ENCODE results near the gene BCR. TPM values are rescaled to one million over a fixed set of nuclear protein-coding genes. Genes with fewer than 3 reads are reported as not detected.
"Not testable (repeated sequence)": the region's sequence is repeated elsewhere in the genome, so short reads cannot be mapped to it uniquely, and the experiment has no call there.

The BCR gene
- total RNA-seq = 100 to 1,000 TPM; 113 to 120 TPM
- polyA plus RNA-seq = 10 to 100 TPM in 1 of 2 donors, 1 to 10 TPM in 1; 5.3 to 30.1 TPM
- long read RNA-seq, donor 1, full-length matches to known transcripts = 37 of 244 reads
- long read RNA-seq, donor 1, partial matches to known transcripts = 106 of 244 reads
- long read RNA-seq, donor 1, other reads (novel, unspliced or antisense) = 101 of 244 reads
- long read RNA-seq, donor 2, full-length matches to known transcripts = 29 of 107 reads
- long read RNA-seq, donor 2, partial matches to known transcripts = 42 of 107 reads
- long read RNA-seq, donor 2, other reads (novel, unspliced or antisense) = 36 of 107 reads

GRCh38 chr22:23180301-23180892, at the start of gene BCR:
TSS of gene BCR (plus strand) at chr22:23180509. CDS start at chr22:23180961, 452 bp downstream.
- DNase-seq (peak; percentile 81 to 92), ATAC-seq (ENCODE audit: low FRiP score) (peak; percentile 91)
- peak within 1 kb of the TSS; percentile 61 to 68 for H3K4me3 ChIP-seq (ENCODE audit: low read length in 2 of 2)
- no peaks in the 10 kb centered on the region for H3K27me3 ChIP-seq (ENCODE audit: control insufficient read depth in 1 of 2, insufficient read depth in 2 of 2, low read length in 1 of 2)
- no peaks in the 10 kb centered on the region for H3K9me3 ChIP-seq (ENCODE audit: control insufficient read depth, low read length)
- WGBS, 2 donors = 1% methylated on average over 32 to 88 of the region's 88 CpGs
- no peaks in the 10 kb centered on the region for H3K4me1 ChIP-seq (ENCODE audit: control insufficient read depth in 1 of 2, insufficient read depth in 2 of 2, low read length in 2 of 2)
- no peaks in the 10 kb centered on the region for H3K36me3 ChIP-seq (ENCODE audit: control insufficient read depth in 1 of 2, insufficient read depth in 2 of 2, low read length in 1 of 2)
- intact Hi-C loops (cut with DNase I) = loop anchor here in 1 of 2 donors (5.0 kb wide), 1 partner anchor 37 kb away; no protein-coding TSS in a partner anchor
- peak within 1 kb of the TSS; percentile 11 to 46 for H3K27ac ChIP-seq (ENCODE audit: low read depth in 1 of 2, low read length in 2 of 2)

GRCh38 chr22:23130697-23131096, 49.6 kb upstream of the BCR start:
- no peaks in the 10 kb centered on the region for H3K9me3 ChIP-seq (ENCODE audit: control insufficient read depth, low read length)
- H3K4me3 ChIP-seq (ENCODE audit: low read length in 2 of 2) = no peak overlapping the region
- no peaks in the 10 kb centered on the region for H3K4me1 ChIP-seq (ENCODE audit: control insufficient read depth in 1 of 2, insufficient read depth in 2 of 2, low read length in 2 of 2)
- no peaks in the 10 kb centered on the region for H3K36me3 ChIP-seq (ENCODE audit: control insufficient read depth in 1 of 2, insufficient read depth in 2 of 2, low read length in 1 of 2)
- no peak for DNase-seq
- no peak for ATAC-seq (ENCODE audit: low FRiP score)
- no peaks in the 10 kb centered on the region for H3K27me3 ChIP-seq (ENCODE audit: control insufficient read depth in 1 of 2, insufficient read depth in 2 of 2, low read length in 1 of 2)
- H3K27ac ChIP-seq (ENCODE audit: low read depth in 1 of 2, low read length in 2 of 2) = no peak overlapping the region
- 59 to 67% methylated on average over 3 of the region's 3 CpGs for WGBS, 2 donors
- intact Hi-C loops (cut with DNase I) = no loop called here

GRCh38 chr22:23131931-23132330, 48.4 kb upstream of the BCR start:
- Histone ChIP-seq H3K4me3 (ENCODE audit: low read length in 2 of 2) (no peak overlapping the region), H3K27ac (ENCODE audit: low read depth in 1 of 2, low read length in 2 of 2) (no peak overlapping the region), H3K27me3 (ENCODE audit: control insufficient read depth in 1 of 2, insufficient read depth in 2 of 2, low read length in 1 of 2) (no peaks in the 10 kb centered on the region), H3K36me3 (ENCODE audit: control insufficient read depth in 1 of 2, insufficient read depth in 2 of 2, low read length in 1 of 2) (no peaks in the 10 kb centered on the region), H3K9me3 (ENCODE audit: control insufficient read depth, low read length) (no peaks in the 10 kb centered on the region), H3K4me1 (ENCODE audit: control insufficient read depth in 1 of 2, insufficient read depth in 2 of 2, low read length in 2 of 2) (no peaks in the 10 kb centered on the region)
- WGBS, 2 donors = 83 to 84% methylated on average over 6 of the region's 6 CpGs
- intact Hi-C loops (cut with DNase I) = no loop called here
- ATAC-seq (ENCODE audit: low FRiP score) = no peak
- no peak for DNase-seq

GRCh38 chr22:23132376-23133091, 47.8 kb upstream of the BCR start:
- Histone ChIP-seq H3K27me3 (ENCODE audit: control insufficient read depth in 1 of 2, insufficient read depth in 2 of 2, low read length in 1 of 2) (no peaks in the 10 kb centered on the region), H3K36me3 (ENCODE audit: control insufficient read depth in 1 of 2, insufficient read depth in 2 of 2, low read length in 1 of 2) (no peaks in the 10 kb centered on the region), H3K4me1 (ENCODE audit: control insufficient read depth in 1 of 2, insufficient read depth in 2 of 2, low read length in 2 of 2) (no peaks in the 10 kb centered on the region), H3K9me3 (ENCODE audit: control insufficient read depth, low read length) (no peaks in the 10 kb centered on the region), H3K4me3 (ENCODE audit: low read length in 2 of 2) (no peak overlapping the region), H3K27ac (ENCODE audit: low read depth in 1 of 2, low read length in 2 of 2) (no peak overlapping the region)
- 90 to 92% methylated on average over 10 of the region's 10 CpGs for WGBS, 2 donors
- intact Hi-C loops (cut with DNase I) = no loop called here
- DNase-seq (no peak), ATAC-seq (ENCODE audit: low FRiP score) (no peak)

- no peak for DNase-seq
- Histone ChIP-seq H3K27ac (ENCODE audit: low read depth in 1 of 2, low read length in 2 of 2) (no peak overlapping the region), H3K4me3 (ENCODE audit: low read length in 2 of 2) (no peak overlapping the region), H3K4me1 (ENCODE audit: control insufficient read depth in 1 of 2, insufficient read depth in 2 of 2, low read length in 2 of 2) (no peaks in the 10 kb centered on the region), H3K27me3 (ENCODE audit: control insufficient read depth in 1 of 2, insufficient read depth in 2 of 2, low read length in 1 of 2) (no peaks in the 10 kb centered on the region), H3K9me3 (ENCODE audit: control insufficient read depth, low read length) (no peaks in the 10 kb centered on the region), H3K36me3 (ENCODE audit: control insufficient read depth in 1 of 2, insufficient read depth in 2 of 2, low read length in 1 of 2) (no peaks in the 10 kb centered on the region)
- intact Hi-C loops (cut with DNase I) = no loop called here
- no peak for ATAC-seq (ENCODE audit: low FRiP score)
- 93 to 96% methylated on average over 10 of the region's 10 CpGs for WGBS, 2 donors
Observed at GRCh38 chr22:23133922-23134321, 46.4 kb upstream of the BCR start.

- H3K4me1 ChIP-seq (ENCODE audit: control insufficient read depth in 1 of 2, insufficient read depth in 2 of 2, low read length in 2 of 2); H3K36me3 ChIP-seq (ENCODE audit: control insufficient read depth in 1 of 2, insufficient read depth in 2 of 2, low read length in 1 of 2); intact Hi-C loops (cut with DNase I); H3K4me3 ChIP-seq (ENCODE audit: low read length in 2 of 2); H3K9me3 ChIP-seq (ENCODE audit: control insufficient read depth, low read length); H3K27ac ChIP-seq (ENCODE audit: low read depth in 1 of 2, low read length in 2 of 2); ATAC-seq (ENCODE audit: low FRiP score); H3K27me3 ChIP-seq (ENCODE audit: control insufficient read depth in 1 of 2, insufficient read depth in 2 of 2, low read length in 1 of 2); DNase-seq: not testable (repeated sequence)
- 74 to 96% methylated on average over 3 to 4 of the region's 4 CpGs for WGBS, 2 donors
Observed at GRCh38 chr22:23136991-23137390, 43.3 kb upstream of the BCR start.

- no peaks in the 10 kb centered on the region for H3K4me1 ChIP-seq (ENCODE audit: control insufficient read depth in 1 of 2, insufficient read depth in 2 of 2, low read length in 2 of 2)
- no peaks in the 10 kb centered on the region for H3K9me3 ChIP-seq (ENCODE audit: control insufficient read depth, low read length)
- intact Hi-C loops (cut with DNase I) = no loop called here
- H3K27ac ChIP-seq (ENCODE audit: low read depth in 1 of 2, low read length in 2 of 2) = no peak overlapping the region
- DNase-seq (no peak), ATAC-seq (ENCODE audit: low FRiP score) (no peak)
- WGBS, 2 donors = 76 to 80% methylated on average over 3 of the region's 3 CpGs
- no peak overlapping the region for H3K4me3 ChIP-seq (ENCODE audit: low read length in 2 of 2)
- H3K36me3 ChIP-seq (ENCODE audit: control insufficient read depth in 1 of 2, insufficient read depth in 2 of 2, low read length in 1 of 2) = no peaks in the 10 kb centered on the region
- no peaks in the 10 kb centered on the region for H3K27me3 ChIP-seq (ENCODE audit: control insufficient read depth in 1 of 2, insufficient read depth in 2 of 2, low read length in 1 of 2)
Observed at GRCh38 chr22:23137468-23137867, 42.8 kb upstream of the BCR start.

- H3K27me3 ChIP-seq (ENCODE audit: control insufficient read depth in 1 of 2, insufficient read depth in 2 of 2, low read length in 1 of 2) = no peaks in the 10 kb centered on the region
- H3K36me3 ChIP-seq (ENCODE audit: control insufficient read depth in 1 of 2, insufficient read depth in 2 of 2, low read length in 1 of 2) = no peaks in the 10 kb centered on the region
- no peaks in the 10 kb centered on the region for H3K4me1 ChIP-seq (ENCODE audit: control insufficient read depth in 1 of 2, insufficient read depth in 2 of 2, low read length in 2 of 2)
- no peak overlapping the region for H3K27ac ChIP-seq (ENCODE audit: low read depth in 1 of 2, low read length in 2 of 2)
- no peak for DNase-seq
- intact Hi-C loops (cut with DNase I) = no loop called here
- ATAC-seq (ENCODE audit: low FRiP score) = no peak
- H3K4me3 ChIP-seq (ENCODE audit: low read length in 2 of 2) = no peak overlapping the region
- 54 to 60% methylated on average over 5 of the region's 5 CpGs for WGBS, 2 donors
- no peaks in the 10 kb centered on the region for H3K9me3 ChIP-seq (ENCODE audit: control insufficient read depth, low read length)
Observed at GRCh38 chr22:23137905-23138561, 42.3 kb upstream of the BCR start.

All from aorta (tissue), 5 donors.